Activated CD4-positive, alpha-beta memory T cell treated with anti-CD3 and anti-CD28 coated beads, Interleukin-2, amount 10 ng/mL, durations not matched to agents 7 days and 5 days (primary cell): Measurements from ENCODE around the gene FAM193A. TPM values are rescaled to one million over a fixed set of nuclear protein-coding genes. Genes with fewer than 3 reads are reported as not detected.
A peak's percentile ranks its signal among the peaks of the same experiment; 100 is the strongest.

Experiments used
- CTCF ChIA-PET: fragments of 350-600 bp; sonication (Branson Sonifier 250); formaldehyde crosslinking; loops from one replicate; lab custom pipeline; 2021; ENCODE audit warnings: antibody characterized with exemption, inconsistent platforms; lab: Charles Lee
- POLR2A ChIA-PET: fragments of 350-600 bp; sonication (Branson Sonifier 250); formaldehyde crosslinking; loops from one replicate; lab custom pipeline; 2021; ENCODE audit warnings: antibody characterized with exemption; lab: Charles Lee
- DNase-seq: peaks from one replicate; pipeline ENCODE4 v3.0.0-alpha.2; 2020
- H3K27ac Mint-ChIP-seq: one replicate; pipeline ENCODE4 v1.8.0; 2021; ENCODE audit warnings: mild to moderate bottlenecking, mixed read lengths
- H3K27me3 Mint-ChIP-seq: one replicate; pipeline ENCODE4 v1.8.0; 2021; ENCODE audit warnings: mixed read lengths
- H3K36me3 Mint-ChIP-seq: one replicate; pipeline ENCODE4 v1.8.0; 2021; ENCODE audit warnings: low read depth, mixed read lengths
- H3K4me1 Mint-ChIP-seq: one replicate; pipeline ENCODE4 v1.8.0; 2021; ENCODE audit warnings: mixed read lengths
- H3K4me3 Mint-ChIP-seq: one replicate; pipeline ENCODE4 v1.8.0; 2021; ENCODE audit warnings: mild to moderate bottlenecking, mixed read lengths
- H3K9me3 Mint-ChIP-seq: one replicate; pipeline ENCODE4 v1.8.0; 2021; ENCODE audit warnings: mixed read lengths
- total RNA-seq, 2 experiments: library from RNA; stranded (reverse); gene quantifications; one replicate each; pipeline ENCODE4 v1.2.3, GENCODE V29; 2021

The FAM193A gene
- 10 to 100 TPM; 27.4 to 27.9 TPM for total RNA-seq

DNA sequence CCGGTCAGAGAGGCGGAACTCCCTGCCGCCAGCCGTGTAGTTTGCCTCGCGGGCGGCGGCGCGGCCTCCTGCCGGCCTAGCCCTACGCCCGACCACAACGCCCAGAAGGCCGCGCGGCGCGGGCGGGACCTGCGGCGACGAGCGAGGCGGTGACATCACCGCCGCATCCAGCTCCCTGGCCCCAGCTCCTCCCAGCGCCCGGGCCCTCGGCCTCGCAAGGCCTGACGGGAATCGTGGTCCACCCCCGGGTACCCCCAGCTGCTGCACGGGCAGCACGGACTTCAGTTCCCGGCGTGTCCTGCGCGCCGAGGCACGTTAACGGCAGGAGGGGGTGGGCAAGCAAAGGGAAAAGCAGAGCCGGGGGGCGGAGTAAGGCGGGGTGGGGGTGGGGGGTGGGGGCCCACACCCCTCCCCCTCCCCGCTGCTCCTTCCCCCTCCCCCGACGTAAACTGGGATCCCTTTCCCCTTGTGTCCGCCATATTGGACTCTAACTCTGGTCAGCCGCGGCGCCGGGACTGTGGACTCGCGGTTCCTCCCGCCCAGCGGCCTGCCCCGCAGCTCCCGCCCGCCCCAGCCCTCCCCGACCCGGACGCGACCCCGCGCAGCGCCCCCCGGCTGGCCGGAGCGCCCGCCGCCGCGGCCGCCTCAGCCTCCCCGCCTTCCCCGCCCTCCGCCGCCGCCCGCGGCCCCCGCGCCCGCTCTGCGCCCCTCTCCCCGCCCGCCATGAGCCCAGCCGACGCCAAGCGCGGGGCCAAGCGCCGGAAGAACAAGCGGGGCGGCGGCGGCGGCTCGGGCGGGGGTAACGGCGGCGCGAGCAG is at the start of gene FAM193A:
FAM193A (plus strand) TSS at position 455 of the 818 bp plus-strand sequence; CDS start at position 724, 269 bp downstream.
- Mint-ChIP-seq H3K4me3 (peak within 1 kb of the TSS; percentile 91), H3K27ac (peak within 1 kb of the TSS; percentile 88), H3K4me1 (peaks cover 19% of the 10 kb centered on the region), H3K9me3 (no peaks in the 10 kb centered on the region), H3K36me3 (peaks cover 7% of the 10 kb centered on the region), H3K27me3 (no peaks in the 10 kb centered on the region)
- ChIA-PET POLR2A (interaction anchor here (0.6 to 4.1 kb wide), 15 partner anchors 10 to 298 kb away, joined by 3 to 55 read pairs (median 4); partner anchors contain the start of genes RNF4 and TNIP2), CTCF (interaction anchor here (0.5 to 1.6 kb wide), 4 partner anchors 297 to 627 kb away, joined by 3 to 5 read pairs (median 3); no protein-coding TSS in a partner anchor)
- DNase-seq = peak; percentile 99

GRCh38 chr4:2486981-2487380 is 49.5 kb upstream of the FAM193A start:
- no peak for DNase-seq
- H3K4me1 Mint-ChIP-seq = peaks cover 77% of the 10 kb centered on the region
- no peak overlapping the region for H3K4me3 Mint-ChIP-seq
- ChIA-PET CTCF (interaction anchor here (0.5 kb wide), 1 partner anchor 35 kb away, joined by 3 read pairs; no protein-coding TSS in a partner anchor), POLR2A (interaction anchor here (8.3 kb wide), 1 partner anchor 16 kb away, joined by 155 read pairs; the partner anchor contains the start of gene RNF4)
- H3K9me3 Mint-ChIP-seq = no peaks in the 10 kb centered on the region
- no peak overlapping the region for H3K27ac Mint-ChIP-seq
- H3K27me3 Mint-ChIP-seq = no peaks in the 10 kb centered on the region
- H3K36me3 Mint-ChIP-seq = peaks cover 43% of the 10 kb centered on the region

GRCh38 chr4:2487632-2488031 is 48.8 kb upstream of the FAM193A start:
- Mint-ChIP-seq H3K9me3 (no peaks in the 10 kb centered on the region), H3K4me3 (no peak overlapping the region), H3K27ac (peak overlapping the region; percentile 3), H3K27me3 (no peaks in the 10 kb centered on the region), H3K4me1 (peaks cover 71% of the 10 kb centered on the region), H3K36me3 (peaks cover 48% of the 10 kb centered on the region)
- DNase-seq = no peak
- CTCF ChIA-PET = interaction anchor here (0.5 kb wide), 1 partner anchor 35 kb away, joined by 3 read pairs; no protein-coding TSS in a partner anchor
- POLR2A ChIA-PET = interaction anchor here (0.8 to 8.3 kb wide), 3 partner anchors 10 to 74 kb away, joined by 3 to 155 read pairs (median 3); partner anchors contain the start of gene RNF4

- Mint-ChIP-seq H3K9me3 (no peaks in the 10 kb centered on the region), H3K4me3 (no peak overlapping the region), H3K27me3 (no peaks in the 10 kb centered on the region), H3K27ac (no peak overlapping the region), H3K4me1 (peaks cover 60% of the 10 kb centered on the region), H3K36me3 (peaks cover 62% of the 10 kb centered on the region)
- ChIA-PET CTCF (no interaction called here), POLR2A (interaction anchor here (1.3 to 6.6 kb wide), 2 partner anchors 14 to 20 kb away, joined by 3 to 33 read pairs; partner anchors contain the start of gene RNF4)
- no peak for DNase-seq
Observed at GRCh38 chr4:2489081-2489805, 47.2 kb upstream of the FAM193A start.

- Mint-ChIP-seq H3K27ac (no peak overlapping the region), H3K36me3 (peaks cover 61% of the 10 kb centered on the region), H3K4me3 (no peak overlapping the region), H3K9me3 (no peaks in the 10 kb centered on the region), H3K4me1 (peaks cover 53% of the 10 kb centered on the region), H3K27me3 (no peaks in the 10 kb centered on the region)
- POLR2A ChIA-PET = interaction anchor here (1.3 to 6.6 kb wide), 2 partner anchors 13 to 21 kb away, joined by 3 to 33 read pairs; partner anchors contain the start of gene RNF4
- DNase-seq = no peak
- CTCF ChIA-PET = no interaction called here
Observed at GRCh38 chr4:2489841-2490552, 46.5 kb upstream of the FAM193A start.

DNA sequence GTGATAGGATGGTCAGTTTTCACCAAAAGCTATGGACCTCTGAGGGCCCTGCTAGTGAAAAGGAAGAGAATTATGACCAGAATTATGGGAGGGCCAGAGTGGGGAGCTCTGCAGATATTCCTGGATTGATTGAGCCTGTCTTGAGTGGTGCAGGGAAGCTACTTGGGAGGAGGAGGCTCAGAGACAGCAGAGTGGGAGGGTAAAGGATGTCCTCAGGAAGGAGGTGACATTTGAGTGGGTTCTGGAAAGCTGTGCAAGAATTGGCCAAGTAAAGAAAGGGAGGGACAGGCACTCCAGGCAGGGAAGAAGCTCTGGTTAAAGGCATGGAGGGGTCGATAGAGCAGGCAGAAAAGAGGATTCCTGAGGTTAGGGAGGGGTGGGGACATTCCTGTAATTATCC is 43.5 kb upstream of the FAM193A start:
- Mint-ChIP-seq H3K27me3 (no peaks in the 10 kb centered on the region), H3K27ac (no peak overlapping the region), H3K4me1 (peaks cover 23% of the 10 kb centered on the region), H3K9me3 (no peaks in the 10 kb centered on the region), H3K36me3 (peaks cover 68% of the 10 kb centered on the region), H3K4me3 (no peak overlapping the region)
- ChIA-PET CTCF (no interaction called here), POLR2A (interaction anchor here (0.7 to 6.6 kb wide), 4 partner anchors 10 to 24 kb away, joined by 3 to 33 read pairs (median 6); partner anchors contain the start of gene RNF4)
- no peak for DNase-seq

DNA sequence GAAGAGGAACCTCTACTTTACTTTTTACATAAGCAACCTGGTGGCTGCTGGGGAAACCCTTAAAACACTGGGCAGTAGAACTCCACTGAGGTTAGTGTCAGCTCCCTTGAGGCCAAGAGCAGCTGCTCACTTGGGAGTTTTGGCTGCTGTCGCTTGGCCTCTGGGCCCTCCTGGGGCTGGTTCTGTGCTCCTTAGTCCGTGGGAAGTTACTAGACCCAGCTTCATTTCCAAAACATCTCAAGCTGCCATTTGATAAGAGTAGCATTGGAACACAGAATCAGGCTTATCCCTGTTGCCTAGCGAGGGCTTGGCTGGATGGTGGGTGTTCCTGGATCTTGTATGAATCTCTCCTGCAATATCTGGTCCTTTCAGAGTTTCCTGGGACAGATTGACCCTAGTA is 41.5 kb upstream of the FAM193A start:
- Mint-ChIP-seq H3K4me1 (peaks cover 8% of the 10 kb centered on the region), H3K9me3 (no peaks in the 10 kb centered on the region), H3K4me3 (no peak overlapping the region), H3K36me3 (peaks cover 76% of the 10 kb centered on the region), H3K27me3 (no peaks in the 10 kb centered on the region), H3K27ac (no peak overlapping the region)
- ChIA-PET CTCF (no interaction called here), POLR2A (interaction anchor here (2.0 to 6.6 kb wide), 3 partner anchors 10 to 42 kb away, joined by 5 to 33 read pairs (median 9); partner anchors contain the start of gene RNF4)
- DNase-seq = no peak

- CTCF ChIA-PET = no interaction called here
- no peaks in the 10 kb centered on the region for H3K9me3 Mint-ChIP-seq
- POLR2A ChIA-PET = interaction anchor here (0.7 to 1.5 kb wide), 3 partner anchors 9 to 39 kb away, joined by 3 to 5 read pairs (median 3); no protein-coding TSS in a partner anchor
- H3K4me3 Mint-ChIP-seq = no peak overlapping the region
- H3K4me1 Mint-ChIP-seq = peaks cover 6% of the 10 kb centered on the region
- H3K27me3 Mint-ChIP-seq = no peaks in the 10 kb centered on the region
- no peak for DNase-seq
- no peak overlapping the region for H3K27ac Mint-ChIP-seq
- H3K36me3 Mint-ChIP-seq = peaks cover 79% of the 10 kb centered on the region
Observed at GRCh38 chr4:2497324-2497723, 39.1 kb upstream of the FAM193A start.

DNA sequence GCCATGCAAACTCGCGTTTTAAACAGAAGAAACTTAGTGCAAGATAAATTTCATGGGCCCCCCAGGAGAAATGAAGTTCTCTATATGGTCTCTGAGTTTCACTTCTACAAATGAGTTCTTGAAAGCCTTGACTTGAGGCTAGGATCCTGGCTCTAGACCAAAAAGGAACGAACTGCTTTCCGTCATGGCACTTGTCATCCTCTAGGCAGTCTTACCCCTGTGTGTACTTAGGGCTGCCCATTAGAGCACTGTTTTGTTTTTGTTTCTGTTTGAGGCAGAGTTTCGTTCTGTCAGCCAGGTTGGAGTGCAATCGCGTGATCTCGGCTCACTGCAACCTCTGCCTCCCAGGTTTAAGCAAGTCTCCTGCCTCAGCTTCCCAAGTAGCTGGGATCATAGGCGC is 38.5 kb upstream of the FAM193A start:
- Mint-ChIP-seq H3K9me3 (no peaks in the 10 kb centered on the region), H3K27ac (no peak overlapping the region), H3K4me3 (no peak overlapping the region), H3K36me3 (peaks cover 74% of the 10 kb centered on the region), H3K4me1 (peaks cover 6% of the 10 kb centered on the region), H3K27me3 (no peaks in the 10 kb centered on the region)
- DNase-seq = no peak
- POLR2A ChIA-PET = interaction anchor here (0.7 to 1.5 kb wide), 3 partner anchors 10 to 38 kb away, joined by 3 to 5 read pairs (median 3); no protein-coding TSS in a partner anchor
- CTCF ChIA-PET = no interaction called here

- H3K27ac Mint-ChIP-seq = no peak overlapping the region
- no peak overlapping the region for H3K4me3 Mint-ChIP-seq
- DNase-seq = no peak
- H3K36me3 Mint-ChIP-seq = peaks cover 70% of the 10 kb centered on the region
- H3K4me1 Mint-ChIP-seq = peaks cover 4% of the 10 kb centered on the region
- no peaks in the 10 kb centered on the region for H3K27me3 Mint-ChIP-seq
- ChIA-PET POLR2A (no interaction called here), CTCF (no interaction called here)
- no peaks in the 10 kb centered on the region for H3K9me3 Mint-ChIP-seq
Observed at GRCh38 chr4:2500547-2500946, 35.9 kb upstream of the FAM193A start.

GRCh38 chr4:2501034-2501594 is 35.3 kb upstream of the FAM193A start:
- H3K4me3 Mint-ChIP-seq = no peak overlapping the region
- peaks cover 69% of the 10 kb centered on the region for H3K36me3 Mint-ChIP-seq
- peaks cover 4% of the 10 kb centered on the region for H3K4me1 Mint-ChIP-seq
- POLR2A ChIA-PET = no interaction called here
- DNase-seq = no peak
- no peaks in the 10 kb centered on the region for H3K27me3 Mint-ChIP-seq
- no peak overlapping the region for H3K27ac Mint-ChIP-seq
- H3K9me3 Mint-ChIP-seq = no peaks in the 10 kb centered on the region
- CTCF ChIA-PET = no interaction called here

GRCh38 chr4:2503809-2504208 is 32.6 kb upstream of the FAM193A start:
- ChIA-PET POLR2A (interaction anchor here (1.2 to 1.5 kb wide), 2 partner anchors 11 to 14 kb away, joined by 3 to 4 read pairs; no protein-coding TSS in a partner anchor), CTCF (interaction anchor here (0.6 kb wide), 1 partner anchor 559 kb away, joined by 3 read pairs; no protein-coding TSS in a partner anchor)
- peaks cover 5% of the 10 kb centered on the region for H3K4me1 Mint-ChIP-seq
- H3K9me3 Mint-ChIP-seq = no peaks in the 10 kb centered on the region
- peaks cover 71% of the 10 kb centered on the region for H3K36me3 Mint-ChIP-seq
- H3K27ac Mint-ChIP-seq = no peak overlapping the region
- H3K4me3 Mint-ChIP-seq = no peak overlapping the region
- DNase-seq = no peak
- H3K27me3 Mint-ChIP-seq = no peaks in the 10 kb centered on the region
